Karpas-422 (cell line): ENCODE measurements around the gene RNF145. TPM values are rescaled to one million over a fixed set of nuclear protein-coding genes. Genes with fewer than 3 reads are reported as not detected.

Experiments
- DNase-seq: peaks from one replicate; pipeline ENCODE4 v3.0.0-alpha.2; 2015
- H2AFZ ChIP-seq: fragments of 200-600 bp; sonication (generic); 2 replicates; pipeline ENCODE4 v1.6.1; 2014; ENCODE audit warnings: antibody characterized with exemption, low read length, mixed read lengths
- H3K27ac ChIP-seq: fragments of 200-600 bp; sonication (generic); 2 replicates; pipeline ENCODE4 v1.5.1; 2014; ENCODE audit warnings: mild to moderate bottlenecking, low read length, moderate library complexity
- H3K27me3 ChIP-seq: fragments of 200-600 bp; sonication (generic); 2 replicates; pipeline ENCODE4 v1.6.1; 2014; ENCODE audit warnings: low read length, mixed read lengths
- H3K36me3 ChIP-seq: fragments of 200-600 bp; sonication (generic); 2 replicates; pipeline ENCODE4 v1.6.1; 2014; ENCODE audit warnings: low read length, mixed read lengths; ENCODE audit not compliant: insufficient read depth
- H3K4me1 ChIP-seq: fragments of 200-600 bp; sonication (generic); 2 replicates; pipeline ENCODE4 v1.6.1; 2014; ENCODE audit warnings: mild to moderate bottlenecking, low read length, mixed read lengths
- H3K4me2 ChIP-seq: fragments of 200-600 bp; sonication (generic); 2 replicates; pipeline ENCODE4 v1.6.1; 2014; ENCODE audit warnings: low read length, low read depth, mild to moderate bottlenecking; ENCODE audit not compliant: poor library complexity, severe bottlenecking
- H3K4me3 ChIP-seq: fragments of 200-600 bp; sonication (generic); 2 replicates; pipeline ENCODE4 v1.5.1; 2014; ENCODE audit warnings: mild to moderate bottlenecking, antibody characterized with exemption, low read length, mixed read lengths
- H3K79me2 ChIP-seq: fragments of 200-600 bp; sonication (generic); 2 replicates; pipeline ENCODE4 v1.6.1; 2014; ENCODE audit warnings: mild to moderate bottlenecking, low read length, mixed read lengths
- H3K9ac ChIP-seq: fragments of 200-600 bp; sonication (generic); 2 replicates; pipeline ENCODE4 v1.6.0; 2014; ENCODE audit warnings: low read length
- H3K9me2 ChIP-seq: fragments of 200-600 bp; sonication (generic), shearing (Covaris generic); replicated peaks from 2 replicates; pipeline ENCODE4 v1.6.0; 2014; ENCODE audit warnings: mild to moderate bottlenecking, low read length, moderate library complexity; ENCODE audit not compliant: insufficient read depth
- H3K9me3 ChIP-seq: fragments of 300-700, 200-600 bp; sonication (generic); 2 replicates; pipeline ENCODE4 v1.6.1; 2014; ENCODE audit warnings: low read length, mixed read lengths
- H4K20me1 ChIP-seq: fragments of 200-600 bp; sonication (generic); 2 replicates; pipeline ENCODE4 v1.6.1; 2014; ENCODE audit warnings: mild to moderate bottlenecking, antibody characterized with exemption, low read length, low read depth; ENCODE audit not compliant: insufficient read depth
- total RNA-seq: library from RNA; depleted of rRNA; stranded (reverse); fragments of >200 nt; shearing (Covaris generic); gene quantifications from 2 replicates; pipeline ENCODE4 v1.2.3, GENCODE V29; 2014; ENCODE audit warnings: low replicate concordance

Gene RNF145
- total RNA-seq, 1 experiment from 2014 or later: 113 TPM

GRCh38 chr5:159215886-159216285 is 6.5 kb upstream of the RNF145 start:
- Histone ChIP-seq H3K4me1 (no peaks in the 10 kb centered on the region), H3K9me2 (no peaks in the 10 kb centered on the region)

GRCh38 chr5:159214486-159215271 is 5.3 kb upstream of the RNF145 start:
- peaks cover 2% of the 10 kb centered on the region; the same call in 1 of the 2 replicates for H3K79me2 ChIP-seq
- H3K27ac ChIP-seq: no peak overlapping the region
- H3K36me3 ChIP-seq: no peaks in the 10 kb centered on the region
- H3K27me3 ChIP-seq: no peaks in the 10 kb centered on the region
- peaks cover 9% of the 10 kb centered on the region for H3K4me1 ChIP-seq
- H3K4me3 ChIP-seq: no peak overlapping the region
- H3K9me3 ChIP-seq: no peaks in the 10 kb centered on the region
- DNase-seq: no peak
- no peaks in the 10 kb centered on the region for H3K9me2 ChIP-seq
- H2AFZ ChIP-seq: no peak overlapping the region
- no peaks in the 10 kb centered on the region for H4K20me1 ChIP-seq
- no peak overlapping the region for H3K9ac ChIP-seq
- no peak overlapping the region for H3K4me2 ChIP-seq

More at GRCh38 chr5:159215886-159216285, 6.5 kb upstream of the RNF145 start:
- Histone ChIP-seq H3K79me2 (no peaks in the 10 kb centered on the region), H3K9me3 (no peaks in the 10 kb centered on the region), H2AFZ (no peak overlapping the region), H3K27me3 (no peaks in the 10 kb centered on the region), H3K27ac (no peak overlapping the region), H3K4me2 (no peak overlapping the region), H3K9ac (no peak overlapping the region), H4K20me1 (no peaks in the 10 kb centered on the region), H3K36me3 (no peaks in the 10 kb centered on the region), H3K4me3 (no peak overlapping the region)
- DNase-seq: no peak

GRCh38 chr5:159212657-159213462 is 3.5 kb upstream of the RNF145 start:
- Histone ChIP-seq H3K9me3 (no peaks in the 10 kb centered on the region), H2AFZ (no peak overlapping the region), H4K20me1 (no peaks in the 10 kb centered on the region), H3K9ac (no peak overlapping the region), H3K4me3 (no peak overlapping the region), H3K79me2 (peaks cover 17% of the 10 kb centered on the region), H3K4me1 (peaks cover 10% of the 10 kb centered on the region), H3K4me2 (no peak overlapping the region), H3K9me2 (no peaks in the 10 kb centered on the region), H3K27ac (no peak overlapping the region), H3K27me3 (no peaks in the 10 kb centered on the region), H3K36me3 (no peaks in the 10 kb centered on the region)
- DNase-seq: no peak

- Histone ChIP-seq H3K4me3 (no peak overlapping the region), H3K27me3 (no peaks in the 10 kb centered on the region), H3K79me2 (peaks cover 28% of the 10 kb centered on the region), H3K4me2 (no peak overlapping the region), H3K36me3 (no peaks in the 10 kb centered on the region), H3K9ac (no peak overlapping the region), H3K9me2 (no peaks in the 10 kb centered on the region), H2AFZ (no peak overlapping the region), H3K4me1 (peaks cover 13% of the 10 kb centered on the region), H3K9me3 (no peaks in the 10 kb centered on the region), H4K20me1 (no peaks in the 10 kb centered on the region), H3K27ac (no peak overlapping the region)
- DNase-seq: no peak
These were observed 2.4 kb upstream of the RNF145 start for GRCh38 chr5:159211729-159212174.

- Histone ChIP-seq H3K36me3 (no peaks in the 10 kb centered on the region), H3K9ac (no peak overlapping the region), H4K20me1 (no peaks in the 10 kb centered on the region), H3K4me3 (no peak overlapping the region), H3K4me1 (peaks cover 22% of the 10 kb centered on the region), H3K9me3 (no peaks in the 10 kb centered on the region), H2AFZ (no peak overlapping the region), H3K27me3 (no peaks in the 10 kb centered on the region), H3K27ac (no peak overlapping the region), H3K9me2 (no peaks in the 10 kb centered on the region), H3K4me2 (peak overlapping the region; percentile 97), H3K79me2 (peaks cover 38% of the 10 kb centered on the region)
- DNase-seq: no peak
These were observed 1.5 kb upstream of the RNF145 start for GRCh38 chr5:159210846-159211245.

GRCh38 chr5:159210210-159210661 is 883 bp upstream of the RNF145 start:
- no peaks in the 10 kb centered on the region for H3K36me3 ChIP-seq
- H3K9ac ChIP-seq: peak overlapping the region; percentile 83
- H3K4me2 ChIP-seq: peak overlapping the region; percentile 97
- H4K20me1 ChIP-seq: no peaks in the 10 kb centered on the region
- H3K4me1 ChIP-seq: peaks cover 28% of the 10 kb centered on the region
- no peak overlapping the region for H3K27ac ChIP-seq
- no peaks in the 10 kb centered on the region for H3K9me3 ChIP-seq
- peak overlapping the region; percentile 97 for H2AFZ ChIP-seq
- H3K4me3 ChIP-seq: peak overlapping the region; percentile 84
- H3K27me3 ChIP-seq: no peaks in the 10 kb centered on the region
- H3K79me2 ChIP-seq: peaks cover 44% of the 10 kb centered on the region
- no peak for DNase-seq
- H3K9me2 ChIP-seq: no peaks in the 10 kb centered on the region

- peak; percentile 65 for DNase-seq
- H3K9me2 ChIP-seq: no peaks in the 10 kb centered on the region
- H3K4me1 ChIP-seq: peaks cover 43% of the 10 kb centered on the region
These were observed 577 bp downstream of the RNF145 start for GRCh38 chr5:159208514-159209437.

More at GRCh38 chr5:159208514-159209437, 577 bp downstream of the RNF145 start:
- Histone ChIP-seq H3K36me3 (peaks cover 6% of the 10 kb centered on the region), H3K27ac (peak overlapping the region; percentile 91), H4K20me1 (no peaks in the 10 kb centered on the region), H3K4me2 (peak overlapping the region; percentile 97), H2AFZ (no peak overlapping the region), H3K27me3 (no peaks in the 10 kb centered on the region), H3K79me2 (peaks cover 58% of the 10 kb centered on the region), H3K9me3 (no peaks in the 10 kb centered on the region), H3K4me3 (peak overlapping the region; percentile 84), H3K9ac (peak overlapping the region; percentile 83)
